AG04450 (cell line): ENCODE measurements around the gene FNDC3B. TPM values are rescaled to one million over a fixed set of nuclear protein-coding genes. Genes with fewer than 3 reads are reported as not detected.

ENCODE experiments used
- CTCF ChIA-PET: fragments of 300-600, 350-600 bp; formaldehyde crosslinking; extraction: SDS; loops from one replicate; lab custom pipeline; 2022; ENCODE audit warnings: antibody characterized with exemption, inconsistent platforms; lab: Charles Lee
- POLR2A ChIA-PET: fragments of 350-600 bp; formaldehyde crosslinking; extraction: SDS; loops from one replicate; lab custom pipeline; 2021; ENCODE audit warnings: antibody characterized with exemption, inconsistent platforms; lab: Yijun Ruan, JAX
- DNase-seq: peaks from one replicate; pipeline ENCODE4 v3.0.0-alpha.2; 2011; ENCODE audit warnings: low read depth, low spot score
- H3K27ac ChIP-seq: one replicate; pipeline ENCODE4 v1.5.1; 2012; ENCODE audit warnings: low read depth, low read length, control low read depth
- H3K27me3 ChIP-seq: one replicate; pipeline ENCODE4 v1.6.0; 2012; ENCODE audit warnings: low read length; ENCODE audit not compliant: control insufficient read depth, insufficient read depth
- H3K4me3 ChIP-seq: 2 replicates; pipeline ENCODE4 v1.5.1; 2011; ENCODE audit warnings: mild to moderate bottlenecking, low read depth, low read length, control low read depth
- H3K9me3 ChIP-seq: 2 replicates; pipeline ENCODE4 v1.5.1; 2012; ENCODE audit warnings: low read length; ENCODE audit not compliant: control insufficient read depth, insufficient read depth
- polyA plus RNA-seq: library from polyadenylated mRNA; depleted of rRNA; stranded (reverse); fragments of >200 nt; gene quantifications from 2 replicates; pipeline ENCODE4 v1.2.3, GENCODE V29; 2011
- TF ChIP-seq, protein P1 (sequence below): IDR thresholded peaks from 2 replicates; pipeline ENCODE4 v1.5.1; 2011; ENCODE audit warnings: low read depth, low read length, control low read depth, inconsistent platforms

FNDC3B gene
- polyA plus RNA-seq, 1 experiment, result 39.5 TPM

GRCh38 chr3:172137287-172138192, 98.2 kb downstream of the FNDC3B start:
- POLR2A ChIA-PET, result interaction anchor here (0.6 kb wide), 1 partner anchor 52 kb away, joined by 3 read pairs; no protein-coding TSS in a partner anchor
- no peak overlapping the region for H3K4me3 ChIP-seq
- CTCF ChIA-PET, result interaction anchor here (1.2 to 1.8 kb wide), 2 partner anchors 9 to 204 kb away, joined by 7 to 8 read pairs; no protein-coding TSS in a partner anchor

DNA sequence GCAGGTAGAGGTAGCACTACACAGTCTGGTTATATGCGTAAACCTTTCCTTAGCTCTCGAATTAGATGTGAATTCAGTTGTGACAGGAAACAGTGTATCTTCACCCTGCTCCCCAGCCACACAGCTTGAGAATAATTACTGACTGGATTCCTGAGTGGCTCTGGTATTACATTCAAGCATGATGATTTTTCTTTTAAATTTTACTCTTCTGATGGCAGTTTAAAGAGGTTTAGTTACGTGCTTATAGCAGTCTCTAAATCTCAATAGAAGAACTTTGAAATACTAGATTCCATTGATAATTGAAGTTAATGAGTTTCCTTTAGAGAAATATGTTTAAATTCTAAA, 98.8 kb downstream of the FNDC3B start:
- Histone ChIP-seq H3K27me3 (no peaks in the 10 kb centered on the region), H3K4me3 (no peak overlapping the region), H3K9me3 (peaks cover 3% of the 10 kb centered on the region; the same call in 1 of the 2 replicates), H3K27ac (no peak overlapping the region)
- ChIA-PET POLR2A (interaction anchor here (0.6 kb wide), 1 partner anchor 52 kb away, joined by 3 read pairs; no protein-coding TSS in a partner anchor), CTCF (interaction anchor here (1.2 to 1.8 kb wide), 2 partner anchors 10 to 203 kb away, joined by 7 to 8 read pairs; no protein-coding TSS in a partner anchor)
- TF ChIP-seq, protein P1, sequence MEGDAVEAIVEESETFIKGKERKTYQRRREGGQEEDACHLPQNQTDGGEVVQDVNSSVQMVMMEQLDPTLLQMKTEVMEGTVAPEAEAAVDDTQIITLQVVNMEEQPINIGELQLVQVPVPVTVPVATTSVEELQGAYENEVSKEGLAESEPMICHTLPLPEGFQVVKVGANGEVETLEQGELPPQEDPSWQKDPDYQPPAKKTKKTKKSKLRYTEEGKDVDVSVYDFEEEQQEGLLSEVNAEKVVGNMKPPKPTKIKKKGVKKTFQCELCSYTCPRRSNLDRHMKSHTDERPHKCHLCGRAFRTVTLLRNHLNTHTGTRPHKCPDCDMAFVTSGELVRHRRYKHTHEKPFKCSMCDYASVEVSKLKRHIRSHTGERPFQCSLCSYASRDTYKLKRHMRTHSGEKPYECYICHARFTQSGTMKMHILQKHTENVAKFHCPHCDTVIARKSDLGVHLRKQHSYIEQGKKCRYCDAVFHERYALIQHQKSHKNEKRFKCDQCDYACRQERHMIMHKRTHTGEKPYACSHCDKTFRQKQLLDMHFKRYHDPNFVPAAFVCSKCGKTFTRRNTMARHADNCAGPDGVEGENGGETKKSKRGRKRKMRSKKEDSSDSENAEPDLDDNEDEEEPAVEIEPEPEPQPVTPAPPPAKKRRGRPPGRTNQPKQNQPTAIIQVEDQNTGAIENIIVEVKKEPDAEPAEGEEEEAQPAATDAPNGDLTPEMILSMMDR, result no peak
- DNase-seq, result no peak

More at GRCh38 chr3:172137287-172138192, 98.2 kb downstream of the FNDC3B start:
- Histone ChIP-seq H3K27me3 (no peaks in the 10 kb centered on the region), H3K9me3 (no peaks in the 10 kb centered on the region), H3K27ac (no peak overlapping the region)
- DNase-seq, result no peak
- TF ChIP-seq, protein P1, result no peak

GRCh38 chr3:172138792-172139507, 99.6 kb downstream of the FNDC3B start:
- TF ChIP-seq, protein P1, result no peak
- Histone ChIP-seq H3K9me3 (peaks cover 5% of the 10 kb centered on the region; the same call in 1 of the 2 replicates), H3K4me3 (no peak overlapping the region), H3K27ac (no peak overlapping the region), H3K27me3 (no peaks in the 10 kb centered on the region)
- POLR2A ChIA-PET, result no interaction called here
- no peak for DNase-seq
- CTCF ChIA-PET, result interaction anchor here (1.2 to 2.7 kb wide), 4 partner anchors 11 to 302 kb away, joined by 3 to 15 read pairs (median 8); no protein-coding TSS in a partner anchor

DNA sequence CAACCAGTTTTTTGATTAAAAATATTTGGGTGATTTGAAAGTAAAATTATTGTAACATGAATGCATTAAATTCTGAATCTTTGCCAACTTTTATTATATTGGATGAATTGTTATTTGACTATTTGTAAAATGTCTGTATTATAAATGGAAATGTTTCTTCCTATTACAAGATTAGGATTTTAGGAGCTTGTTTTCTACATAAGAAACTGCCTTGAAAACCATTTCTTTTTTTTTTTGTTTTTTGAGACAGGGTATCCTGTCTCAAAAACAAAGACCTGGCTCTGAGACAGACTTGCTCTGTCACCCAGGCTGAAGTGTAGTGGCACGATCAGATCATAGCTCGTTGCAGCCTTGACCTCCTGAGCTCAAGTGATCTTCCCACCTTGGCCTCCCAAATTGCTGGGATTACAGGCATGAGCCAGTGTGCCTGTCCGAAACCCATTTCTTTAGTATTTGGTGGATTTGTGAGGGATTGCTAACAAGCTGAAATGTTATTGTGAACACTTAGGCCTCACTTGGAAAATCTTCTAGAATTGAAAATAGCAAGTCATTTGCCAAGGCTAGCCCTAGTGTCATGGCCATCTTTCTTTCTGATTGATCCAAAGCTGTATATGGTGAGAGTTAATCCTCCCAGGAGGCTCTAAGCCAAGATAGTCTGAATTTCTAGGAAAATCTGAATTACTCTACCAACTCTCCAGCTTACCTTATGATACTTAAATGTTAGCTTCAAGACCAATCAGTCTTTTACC, 100.3 kb downstream of the FNDC3B start:
- TF ChIP-seq, protein P1, result no peak
- no peak for DNase-seq
- Histone ChIP-seq H3K27ac (peak overlapping the region; percentile 54), H3K9me3 (peaks cover 5% of the 10 kb centered on the region; the same call in 1 of the 2 replicates), H3K27me3 (no peaks in the 10 kb centered on the region), H3K4me3 (no peak overlapping the region)
- ChIA-PET POLR2A (interaction anchor here (0.5 to 1.2 kb wide), 6 partner anchors 10 to 176 kb away, joined by 3 to 6 read pairs (median 3); no protein-coding TSS in a partner anchor), CTCF (interaction anchor here (1.1 to 2.7 kb wide), 5 partner anchors 11 to 303 kb away, joined by 3 to 15 read pairs (median 3); no protein-coding TSS in a partner anchor)
